ENCODE measurements around the gene UQCRC1.

DNA sequence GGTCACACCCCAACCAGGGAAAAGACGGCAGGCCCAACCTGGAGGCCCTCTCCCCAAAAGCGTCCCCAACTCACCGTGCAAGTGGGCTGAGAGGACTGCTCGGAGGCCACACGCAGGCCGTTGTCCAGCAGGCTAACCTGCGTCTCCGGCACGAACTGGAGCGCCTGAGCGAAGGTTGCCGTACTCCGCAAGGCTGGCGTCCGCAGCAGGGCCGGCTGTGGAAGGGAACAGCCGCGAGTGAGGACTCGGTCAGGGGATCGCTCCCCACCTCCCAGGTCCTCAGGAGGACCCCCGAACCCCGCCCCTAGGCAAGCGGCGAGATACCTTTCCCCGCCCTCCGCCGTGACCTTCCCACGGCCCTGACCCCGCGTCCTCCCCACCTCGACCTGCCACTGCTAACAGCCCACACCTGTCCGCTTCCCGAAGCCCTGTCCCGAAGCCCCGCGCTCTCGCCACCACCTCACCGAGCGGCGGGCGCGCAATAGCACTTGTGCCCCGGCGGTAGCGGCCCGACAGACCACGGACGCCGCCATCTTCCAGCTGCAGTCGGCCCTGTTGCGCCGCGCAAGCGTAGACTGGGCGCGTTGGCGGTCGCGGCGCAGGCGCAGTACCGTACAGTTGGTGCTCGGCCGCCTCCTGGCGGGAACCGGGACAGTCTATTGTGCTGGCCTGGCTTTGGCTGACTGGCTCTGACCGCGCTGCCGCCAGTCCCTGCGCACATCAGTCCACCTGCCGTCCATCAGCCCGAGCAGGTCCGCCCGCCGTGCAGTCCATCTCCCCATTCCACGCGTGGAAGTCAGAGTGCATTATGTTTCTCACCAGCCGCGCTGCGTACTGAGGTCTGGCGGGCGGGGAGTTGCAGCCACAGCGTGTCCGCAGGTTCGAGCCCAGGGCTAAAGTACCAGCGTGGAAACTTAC lies at the start of gene UQCRC1:
- TF ChIP-seq, protein P1, sequence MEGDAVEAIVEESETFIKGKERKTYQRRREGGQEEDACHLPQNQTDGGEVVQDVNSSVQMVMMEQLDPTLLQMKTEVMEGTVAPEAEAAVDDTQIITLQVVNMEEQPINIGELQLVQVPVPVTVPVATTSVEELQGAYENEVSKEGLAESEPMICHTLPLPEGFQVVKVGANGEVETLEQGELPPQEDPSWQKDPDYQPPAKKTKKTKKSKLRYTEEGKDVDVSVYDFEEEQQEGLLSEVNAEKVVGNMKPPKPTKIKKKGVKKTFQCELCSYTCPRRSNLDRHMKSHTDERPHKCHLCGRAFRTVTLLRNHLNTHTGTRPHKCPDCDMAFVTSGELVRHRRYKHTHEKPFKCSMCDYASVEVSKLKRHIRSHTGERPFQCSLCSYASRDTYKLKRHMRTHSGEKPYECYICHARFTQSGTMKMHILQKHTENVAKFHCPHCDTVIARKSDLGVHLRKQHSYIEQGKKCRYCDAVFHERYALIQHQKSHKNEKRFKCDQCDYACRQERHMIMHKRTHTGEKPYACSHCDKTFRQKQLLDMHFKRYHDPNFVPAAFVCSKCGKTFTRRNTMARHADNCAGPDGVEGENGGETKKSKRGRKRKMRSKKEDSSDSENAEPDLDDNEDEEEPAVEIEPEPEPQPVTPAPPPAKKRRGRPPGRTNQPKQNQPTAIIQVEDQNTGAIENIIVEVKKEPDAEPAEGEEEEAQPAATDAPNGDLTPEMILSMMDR (IDR thresholded peaks at IDR 0.05; ENCODE audit: low read depth, low read length, poor library complexity, severe bottlenecking): peak; percentile 72
- no peak for TF ChIP-seq EZH2phosphoT487 (IDR thresholded peaks at IDR 0.05; ENCODE audit: borderline replicate concordance, low read length)
